Smooth muscle cell of the brain vasculature (primary cell): ENCODE measurements around the gene APPL1.

ENCODE experiments used
- DNase-seq: peaks from one replicate; pipeline ENCODE4 v3.0.0-alpha.2; 2012; ENCODE audit warnings: low read depth, low spot score

APPL1 gene

GRCh38 chr3:57227204-57227929 lies at the start of gene APPL1:
TSS of gene APPL1 (plus strand) at chr3:57227729. CDS start at chr3:57227884, 155 bp downstream.
- peak; percentile 73 for DNase-seq

DNA sequence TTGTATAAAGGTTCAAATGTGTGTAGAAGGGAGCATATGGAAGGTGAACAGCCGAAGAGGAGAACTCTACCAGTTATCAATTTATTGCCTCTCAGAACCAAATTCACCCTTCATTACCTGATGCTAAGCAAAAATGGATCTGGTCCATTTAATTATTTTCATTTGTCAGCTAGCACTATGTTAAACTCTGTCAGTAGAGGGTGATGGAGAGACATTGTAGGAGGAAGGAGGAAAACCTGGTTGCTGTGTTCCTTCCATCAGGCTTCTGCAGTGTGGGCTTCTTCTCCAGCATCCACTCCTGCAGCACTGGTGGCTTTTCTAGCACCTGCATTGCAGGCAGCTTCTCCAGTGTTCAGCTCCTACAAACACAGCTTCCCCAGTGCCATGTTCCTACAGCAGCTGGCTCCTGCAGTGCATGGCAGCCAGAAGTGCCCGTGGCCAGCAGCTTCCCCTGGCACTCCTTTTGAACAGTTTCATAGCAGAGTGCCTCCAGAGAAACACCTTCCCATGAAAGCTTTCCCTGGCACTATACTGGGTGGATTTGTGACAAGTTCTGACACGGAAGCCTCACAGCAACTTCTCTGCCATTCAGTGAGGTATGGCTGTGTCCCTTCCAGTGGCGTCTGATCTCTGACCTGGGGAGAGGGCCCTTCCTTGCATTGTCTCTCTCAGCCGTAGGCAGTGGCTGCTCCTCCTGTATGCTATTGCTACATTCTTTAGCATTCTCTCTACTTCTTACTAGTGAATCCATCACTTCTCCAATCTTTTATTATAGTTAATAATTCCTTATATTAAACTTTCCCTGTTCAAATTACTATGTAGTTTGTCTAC lies 47.7 kb upstream of the APPL1 start:
- DNase-seq: no peak

DNA sequence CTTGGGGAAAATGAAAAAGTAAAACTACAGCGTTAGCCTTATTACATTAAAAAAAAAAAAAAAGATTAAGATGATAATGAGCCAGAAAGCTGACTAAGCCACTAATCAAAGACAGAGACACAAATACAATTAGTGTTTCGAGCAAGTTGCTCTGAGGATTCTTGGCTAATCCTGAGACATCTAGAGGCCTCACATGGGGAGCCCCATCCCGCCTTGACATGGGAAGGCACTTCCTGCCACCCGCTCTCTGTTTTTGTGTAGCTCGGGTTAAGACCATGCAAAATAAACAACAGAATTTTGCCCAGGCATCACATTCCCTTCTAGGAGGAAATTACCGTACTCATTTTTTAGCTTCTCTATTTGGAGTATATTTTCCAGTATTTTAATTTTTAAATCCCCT lies 43.0 kb upstream of the APPL1 start:
- DNase-seq: no peak

- DNase-seq: no peak
Measured at GRCh38 chr3:57192028-57192427, 35.5 kb upstream of the APPL1 start.

- DNase-seq: no peak
Measured at GRCh38 chr3:57194641-57195040, 32.9 kb upstream of the APPL1 start.

DNA sequence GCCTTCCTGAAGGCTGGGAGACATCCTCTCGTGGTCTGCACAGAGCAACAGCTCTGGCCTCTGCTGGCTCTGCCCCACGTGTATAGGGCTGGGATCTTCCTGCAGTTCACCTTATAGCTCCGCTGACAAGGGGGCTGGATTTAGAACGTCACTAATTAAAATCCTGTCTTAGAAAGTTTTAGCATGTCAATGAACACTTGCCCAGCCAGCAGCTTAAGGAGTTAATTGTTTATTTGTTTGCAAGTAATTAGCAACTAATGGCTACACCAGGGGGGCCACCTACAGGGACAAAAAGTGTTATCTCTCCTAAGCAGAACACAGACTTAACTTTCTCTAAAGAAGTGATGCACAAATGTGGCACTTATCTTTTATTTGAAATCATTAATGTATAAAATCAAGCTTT lies 27.6 kb upstream of the APPL1 start, which contains the start of gene HESX1:
Gene HESX1, minus strand, starts transcription at position 84 of the 403 bp plus-strand sequence. Its CDS starts 60 bp downstream, at position 24.
- no peak for DNase-seq

DNA sequence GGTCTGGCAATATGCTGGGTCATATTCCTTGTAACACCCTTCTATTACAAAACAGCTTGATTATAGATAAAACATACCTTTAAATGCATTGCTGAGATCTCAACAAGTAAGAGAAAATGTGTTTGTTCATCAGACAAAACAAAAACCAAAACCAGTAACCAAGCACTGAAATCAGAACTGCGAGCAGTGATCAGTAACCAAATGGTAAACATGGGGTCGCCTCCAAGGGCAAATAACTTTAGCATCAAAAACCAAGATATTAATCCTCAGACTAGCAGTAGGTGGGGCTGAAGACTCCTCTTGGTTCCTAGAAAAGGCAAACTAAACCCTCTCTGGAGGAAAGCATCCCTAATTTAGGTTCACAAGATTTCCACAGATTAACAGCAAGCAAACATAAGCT lies 21.1 kb upstream of the APPL1 start:
- DNase-seq: no peak

GRCh38 chr3:57221883-57222282 lies 5.6 kb upstream of the APPL1 start:
- DNase-seq: no peak

GRCh38 chr3:57224856-57225255 lies 2.7 kb upstream of the APPL1 start:
- DNase-seq: no peak

GRCh38 chr3:57226176-57226575 lies 1.4 kb upstream of the APPL1 start:
- no peak for DNase-seq

DNA sequence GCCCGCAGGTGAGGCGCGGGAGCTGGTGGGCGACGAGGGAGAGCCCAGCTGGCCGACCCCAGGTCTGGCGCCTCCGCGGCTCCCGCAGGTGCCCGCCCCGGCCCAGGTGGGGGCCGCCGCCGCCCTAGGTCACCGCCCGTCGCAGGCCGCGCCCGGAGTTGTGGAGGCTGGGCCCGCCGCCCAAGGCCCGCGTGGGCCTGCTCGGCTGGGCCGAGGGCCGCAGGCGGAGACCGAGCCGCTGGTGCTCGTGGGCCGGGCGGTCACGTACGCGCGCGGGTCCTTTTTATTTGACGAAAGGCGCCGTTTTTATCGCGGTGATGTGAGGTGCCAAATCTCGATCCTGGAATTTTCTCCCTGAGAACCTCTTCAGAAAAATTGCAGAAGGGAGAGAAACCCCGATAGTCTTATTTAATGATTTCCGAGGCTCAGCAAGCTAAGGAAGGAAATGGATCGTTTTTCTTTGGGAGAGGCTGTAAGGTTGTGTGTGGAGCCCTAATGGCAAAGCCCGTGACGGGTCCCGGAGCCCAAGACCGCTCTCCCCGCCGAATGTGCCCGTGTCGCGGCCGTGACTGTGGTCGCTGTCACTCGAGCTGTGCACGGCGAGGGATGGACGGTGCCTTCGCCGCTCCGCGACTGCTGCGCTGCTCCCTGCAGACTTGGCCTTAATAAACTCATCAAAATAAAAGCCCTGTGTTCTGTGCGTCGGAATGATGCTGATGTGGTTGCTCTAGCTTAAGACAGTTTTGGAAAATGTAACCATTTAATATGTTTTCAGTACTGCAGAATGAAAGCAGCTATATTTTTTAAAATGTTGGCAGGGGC lies 612 bp downstream of the APPL1 start:
- no peak for DNase-seq

DNA sequence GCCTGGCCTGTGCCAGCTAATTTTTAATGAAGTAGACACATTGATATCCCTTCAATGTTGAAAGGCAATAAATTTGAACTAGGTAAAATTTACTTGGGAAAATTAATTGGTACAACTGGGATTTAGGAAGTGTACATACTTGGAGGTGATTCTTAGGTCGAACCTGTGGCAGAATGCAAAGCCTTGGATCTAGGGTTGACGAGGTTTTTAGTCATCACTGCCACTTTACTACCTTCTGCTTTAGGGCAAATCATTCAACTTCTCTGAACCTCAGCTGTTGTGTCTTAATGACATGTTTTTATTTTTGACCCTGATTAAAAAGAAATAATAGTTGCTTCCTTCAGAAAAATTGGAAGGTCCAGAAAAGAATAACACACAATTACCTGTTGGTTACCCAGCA lies 2.5 kb downstream of the APPL1 start:
- no peak for DNase-seq

DNA sequence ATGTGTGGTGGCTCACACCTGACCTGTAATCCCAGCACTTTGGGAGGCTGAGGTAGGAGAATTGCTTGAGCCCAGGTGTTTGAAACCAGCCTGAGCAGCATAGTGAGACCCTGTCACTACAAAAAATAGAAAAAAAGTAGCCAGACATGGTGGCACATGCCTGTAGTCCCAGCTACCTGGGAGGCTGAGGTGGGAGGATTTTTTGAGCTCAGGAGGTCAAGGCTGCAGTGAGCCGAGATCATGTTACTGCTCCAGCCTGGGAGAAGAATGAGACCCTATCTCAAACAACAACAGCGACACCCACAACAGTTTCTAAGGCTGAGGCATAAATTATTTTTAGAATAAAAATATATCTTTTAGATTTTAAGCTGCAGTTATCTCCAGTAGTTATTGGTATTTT lies 6.3 kb downstream of the APPL1 start:
- DNase-seq: no peak

DNA sequence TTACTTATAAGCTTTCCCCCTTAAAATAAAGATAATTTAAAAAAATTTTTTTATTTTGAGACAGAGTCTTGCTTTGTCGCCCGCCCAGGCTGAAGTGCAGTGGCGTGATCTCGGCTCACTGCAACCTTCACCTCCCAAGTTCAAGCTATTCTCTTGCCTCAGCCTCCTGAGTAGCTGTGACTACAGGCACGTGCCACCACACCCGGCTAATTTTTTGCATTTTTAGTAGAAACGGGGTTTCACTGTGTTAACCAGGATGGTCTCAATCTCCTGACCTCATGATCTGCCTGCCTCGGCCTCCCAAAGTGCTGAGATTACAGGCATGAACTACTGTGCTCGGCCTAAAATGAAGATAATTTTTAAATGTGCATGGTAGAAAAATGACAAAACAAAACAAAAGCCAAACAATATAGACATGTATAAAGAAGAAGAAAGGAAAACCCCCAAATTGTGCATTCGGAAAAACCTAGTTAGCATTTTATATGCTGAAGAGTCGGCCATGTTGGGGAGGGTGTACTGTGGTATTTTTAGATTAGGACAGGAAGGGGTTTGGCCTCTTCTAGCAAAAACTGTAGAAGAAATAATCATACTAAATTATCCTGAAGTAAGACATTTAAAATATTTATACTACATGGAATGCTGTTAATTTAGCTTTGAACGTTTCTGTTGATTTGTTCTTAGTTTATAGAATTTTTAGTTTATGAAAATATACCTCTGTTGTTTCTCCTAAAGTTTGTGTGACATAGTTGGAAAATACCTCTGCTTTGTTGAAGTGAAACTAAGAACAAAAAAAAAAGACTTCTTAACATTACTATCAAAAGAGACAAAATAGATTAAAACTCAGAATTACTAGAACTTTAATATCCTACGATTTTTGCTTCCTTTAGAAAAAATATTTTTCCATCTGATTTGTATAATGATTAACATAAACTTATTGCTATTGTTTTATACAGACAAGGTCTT lies 7.4 kb downstream of the APPL1 start:
- no peak for DNase-seq

GRCh38 chr3:57244946-57245345 lies 17.4 kb downstream of the APPL1 start:
- no peak for DNase-seq

- DNase-seq: no peak
Measured at GRCh38 chr3:57252404-57252803, 24.9 kb downstream of the APPL1 start.

GRCh38 chr3:57256844-57257243 lies 29.3 kb downstream of the APPL1 start:
- DNase-seq: no peak

- DNase-seq: no peak
Measured at GRCh38 chr3:57257678-57258077, 30.1 kb downstream of the APPL1 start.

DNA sequence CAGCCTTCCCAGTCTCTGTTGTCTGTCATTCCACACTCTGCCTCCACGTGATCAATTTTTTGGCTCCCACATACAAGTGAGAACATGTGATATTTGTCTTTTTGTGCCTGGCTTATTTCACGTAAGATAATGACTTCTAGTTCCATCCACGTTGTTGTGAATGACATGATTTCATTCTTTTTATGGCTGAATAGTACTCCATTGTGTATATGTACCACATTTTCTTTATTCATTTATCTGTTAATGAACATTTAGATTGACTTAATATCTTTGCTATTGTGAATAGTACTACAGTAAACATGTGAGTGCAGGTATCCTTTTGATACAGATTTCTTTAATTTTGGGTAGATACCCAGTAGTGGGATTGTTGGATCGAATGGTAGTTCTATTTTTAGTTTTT lies 33.6 kb downstream of the APPL1 start:
- no peak for DNase-seq

DNA sequence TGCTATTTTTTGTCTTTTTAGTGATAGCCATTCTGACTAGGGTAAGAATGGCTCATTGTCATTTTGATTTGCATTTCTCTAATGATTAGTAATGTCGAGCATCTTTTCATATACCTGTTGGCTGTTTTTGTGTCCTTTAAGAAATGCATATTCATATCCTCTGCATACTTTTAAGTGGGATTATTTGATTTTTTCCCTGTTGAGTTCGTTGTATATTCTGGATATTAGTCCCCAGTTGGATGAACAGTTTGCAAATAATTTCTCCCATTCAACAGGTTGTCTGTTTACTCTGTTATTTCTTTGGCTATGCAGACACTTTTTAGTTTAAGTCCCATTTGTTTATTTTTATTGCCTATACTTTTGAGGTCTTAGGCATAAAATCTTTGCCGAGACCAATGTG lies 34.4 kb downstream of the APPL1 start:
- no peak for DNase-seq

DNA sequence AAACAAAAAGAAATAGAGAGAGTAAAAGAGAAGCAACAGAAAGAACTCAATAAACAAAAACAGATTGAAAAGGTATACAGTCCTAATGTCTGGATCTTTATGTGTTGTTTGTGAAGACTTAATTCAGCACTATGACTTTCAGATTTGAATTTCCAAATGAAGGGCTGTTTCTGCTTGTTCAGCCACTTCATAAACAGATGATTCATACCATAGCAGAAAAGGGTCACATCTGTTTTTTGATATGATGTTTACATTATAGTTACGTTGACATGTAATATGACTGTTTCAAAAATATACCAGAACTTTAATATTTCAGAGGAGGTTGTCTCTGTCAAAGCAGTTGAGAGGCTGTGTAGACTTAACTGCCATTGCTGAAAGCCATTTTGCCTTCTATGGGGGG lies 40.9 kb downstream of the APPL1 start:
- no peak for DNase-seq
